K562 (cell line): ENCODE results near the gene ATXN1. TPM values are rescaled to one million over a fixed set of nuclear protein-coding genes. Genes with fewer than 3 reads are reported as not detected.

Experiments
- ATAC-seq: fragments of 200-7000 bp; cut with Tn5 transposase; 3 replicates; pipeline ENCODE4 v1.9.1; 2020; ENCODE audit warnings: moderate library complexity
- BruUV-seq: library from RNA; stranded (reverse); fragments of 400-500 nt; replicated peaks from 2 replicates; lab custom pipeline; 2021; lab: Mats Ljungman, UMichigan
- CTCF ChIA-PET: fragments of 300-600 bp; formaldehyde crosslinking; extraction: SDS; loops from one replicate; lab custom pipeline; 2021; ENCODE audit warnings: low intra/inter-chr PET ratio; lab: Yijun Ruan, JAX
- POLR2A ChIA-PET: fragments of 300-600, 350-650 bp; sonication (Branson Sonifier 250); formaldehyde crosslinking; extraction: SDS; loops from one replicate; lab custom pipeline; 2021; ENCODE audit warnings: antibody characterized with exemption, inconsistent platforms; lab: Yijun Ruan, JAX
- DNase-seq, 4 experiments: peaks; one replicate each; pipeline versions ENCODE4 v3.0.0 to v3.0.0-alpha.2; 2011 to 2018; ENCODE audit warnings: low spot score in 3 of 4, mixed read lengths in 3 of 4; ENCODE audit errors: extremely low read depth in 1 of 4
- FAIRE-seq: peaks from 2 replicates; lab custom pipeline; 2011; peaks lifted over from hg19 to GRCh38; lab: Jason Lieb, UNC
- H2AFZ ChIP-seq: 2 replicates; pipeline ENCODE4 v1.6.0; 2011; ENCODE audit warnings: low read depth, low read length, control low read depth, inconsistent platforms
- H3K27ac ChIP-seq: fragments of 200-600 bp; 3 replicates; pipeline ENCODE4 v1.8.0; 2011; ENCODE audit warnings: low read depth, mild to moderate bottlenecking, control low read depth, inconsistent platforms, low read length, moderate library complexity, mixed read lengths; ENCODE audit errors: extremely low read depth
- H3K27me3 ChIP-seq, 2 experiments: fragments of 300-600 bp in 1 of 2; 2 replicates in 1 of 2; 3 replicates in 1 of 2; pipeline versions ENCODE4 v1.6.0 to v1.8.0; 2011; ENCODE audit warnings: inconsistent platforms in 2 of 2, low read length in 2 of 2, mild to moderate bottlenecking in 1 of 2, mixed read lengths in 1 of 2, moderate library complexity in 1 of 2; ENCODE audit not compliant: control insufficient read depth in 2 of 2, insufficient read depth in 2 of 2
- H3K36me3 ChIP-seq: fragments of 300-600 bp; 3 replicates; pipeline ENCODE4 v1.8.0; 2011; ENCODE audit warnings: mild to moderate bottlenecking, low read length, inconsistent platforms; ENCODE audit not compliant: control insufficient read depth, insufficient read depth
- H3K4me1 ChIP-seq, 2 experiments: fragments of 200-600 bp in 1 of 2; replicated peaks in 1 of 2; 2 replicates in 1 of 2; 3 replicates in 1 of 2; pipeline versions ENCODE4 v1.5.1 to v1.8.0; 2011; ENCODE audit warnings: inconsistent platforms in 2 of 2, low read length in 2 of 2, mild to moderate bottlenecking in 1 of 2, mixed read lengths in 1 of 2, moderate library complexity in 1 of 2; ENCODE audit not compliant: control insufficient read depth in 2 of 2, insufficient read depth in 2 of 2
- H3K4me2 ChIP-seq: 2 replicates; pipeline ENCODE4 v1.6.1; 2011; ENCODE audit warnings: low read length, control low read depth, inconsistent platforms, mixed read lengths; ENCODE audit not compliant: insufficient read depth
- H3K4me3 ChIP-seq: fragments of 200-600 bp; sonication (generic), shearing (Covaris generic); 2 replicates; pipeline ENCODE4 v1.5.1; 2016; ENCODE audit warnings: control low read depth, inconsistent platforms
- H3K79me2 ChIP-seq: fragments of 200-600 bp; 3 replicates; pipeline ENCODE4 v1.8.0; 2011; ENCODE audit warnings: low read length, inconsistent platforms; ENCODE audit not compliant: control insufficient read depth, insufficient read depth
- H3K9ac ChIP-seq, 2 experiments: 2 replicates each; pipeline versions ENCODE4 v1.6.0 to v1.6.1; 2011; ENCODE audit warnings: low read depth in 2 of 2, low read length in 2 of 2, control low read depth in 1 of 2, inconsistent platforms in 1 of 2, mild to moderate bottlenecking in 1 of 2, mixed read lengths in 1 of 2; ENCODE audit not compliant: insufficient read depth in 1 of 2
- H3K9me1 ChIP-seq: one replicate; pipeline ENCODE4 v1.6.0; 2011; ENCODE audit warnings: inconsistent platforms, mild to moderate bottlenecking, low read length, moderate library complexity; ENCODE audit not compliant: control insufficient read depth, insufficient read depth
- H3K9me3 ChIP-seq: replicated peaks from 2 replicates; pipeline ENCODE4 v1.5.1; 2011; ENCODE audit warnings: low read depth, low read length, inconsistent platforms; ENCODE audit not compliant: control insufficient read depth, insufficient read depth
- H4K20me1 ChIP-seq: replicated peaks from 2 replicates; pipeline ENCODE4 v1.6.1; 2011; ENCODE audit warnings: low read length, inconsistent platforms, mixed read lengths; ENCODE audit not compliant: control insufficient read depth, insufficient read depth
- ARID3B ChIP-seq: fragments of 250-450 bp; sonication (Bioruptor Pico); IDR thresholded peaks from 2 replicates; pipeline ENCODE4 v1.4.0; 2020; ENCODE audit warnings: borderline replicate concordance
- CBFA2T2 ChIP-seq: fragments of 450-650 bp; conservative IDR thresholded peaks from 2 replicates; pipeline ENCODE4 v1.6.1; 2017; ENCODE audit warnings: mild to moderate bottlenecking
- PTRF ChIP-seq: fragments of 450-650 bp; IDR thresholded peaks from 2 replicates; pipeline ENCODE4 v1.6.1; 2016; ENCODE audit warnings: mild to moderate bottlenecking, missing genetic modification characterization, missing compliant biosample characterization
- ZKSCAN8 ChIP-seq: fragments of 200-800 bp; sonication (Bioruptor generic); IDR thresholded peaks from 2 replicates; pipeline ENCODE4 v1.6.1; 2016; ENCODE audit warnings: missing genetic modification characterization, missing compliant biosample characterization
- ZNF146 ChIP-seq: IDR thresholded peaks from one replicate; pipeline ENCODE4 v1.6.1; 2018; ENCODE audit warnings: missing compliant biosample characterization; ENCODE audit not compliant: unreplicated experiment
- WGBS: fragments of 100-300 bp; shearing (Covaris generic); methylation state at CpG from one replicate; pipeline ENCODE4 v1.1.6; 2016; ENCODE audit warnings: low coverage, mixed read lengths; ENCODE audit not compliant: insufficient coverage; ENCODE audit errors: missing lambda C conversion rate; 5-methylcytosine and 5-hydroxymethylcytosine counted together
- in situ Hi-C: fragments of 300-500 bp; cut with MboI; formaldehyde crosslinking; loops from 4 replicates; pipeline ENCODE4 v1.15.0; 2018; ENCODE audit warnings: inconsistent platforms, mixed read lengths
- intact Hi-C: fragments of 100-400 bp; cut with micrococcal nuclease; formaldehyde crosslinking; loops from 2 replicates; pipeline ENCODE4 v1.14.2; 2022
- polyA plus RNA-seq, 8 experiments: library from polyadenylated mRNA; depleted of rRNA in 4 of 8; stranded (reverse) in 5 of 8; unstranded in 3 of 8; fragments of >200 nt; fragmentation: Nextera tagmentation in 2 of 8; fragmentation: Illumina TruSeq in 1 of 8; extraction: Ambion mirVana in 2 of 8; extraction: Trizol in 1 of 8; gene quantifications; 2 replicates each; pipeline versions ENCODE4 v1.2.1 to v1.2.3, GENCODE V29; 2011 to 2014; ENCODE audit warnings: inconsistent platforms in 1 of 8, missing spikeins in 1 of 8
- total RNA-seq, 7 experiments: library from RNA; depleted of rRNA in 6 of 7; stranded (reverse); fragments of >200 nt in 6 of 7; fragmentation: Illumina TruSeq in 2 of 7; extraction: Trizol in 2 of 7; gene quantifications; 2 replicates each; pipeline versions ENCODE4 v1.2.1 to v1.2.3, GENCODE V29; 2011 to 2021; ENCODE audit warnings: low replicate concordance in 1 of 7
- TF ChIP-seq, protein P1 (sequence below), 2 experiments: fragments of 450-650 bp in 1 of 2; sonication (generic) in 1 of 2; formaldehyde crosslinking in 1 of 2; IDR thresholded peaks in 1 of 2; conservative IDR thresholded peaks in 1 of 2; 2 replicates each; pipeline versions ENCODE4 v1.6.1 to v1.8.1; 2016 to 2023; ENCODE audit warnings: mild to moderate bottlenecking in 2 of 2, moderate library complexity in 2 of 2, inconsistent platforms in 1 of 2, missing genetic modification reagents in 1 of 2
- TF ChIP-seq, protein P2 (sequence below): sonication (generic); formaldehyde crosslinking; IDR thresholded peaks from 2 replicates; pipeline ENCODE4 v1.8.0; 2022; ENCODE audit warnings: mild to moderate bottlenecking, missing genetic modification reagents, borderline replicate concordance

Gene ATXN1
- total and polyA plus RNA-seq, 9 of the 15 experiments (the other 6 are each of a cell fraction or from before 2014, with no cell fraction given) = under 0.01 to 1.2 (median 0.58) TPM

- Histone ChIP-seq H3K36me3 (no peaks in the 10 kb centered on the region), H3K4me2 (no peak overlapping the region), H4K20me1 (no peaks in the 10 kb centered on the region), H3K9me1 (no peaks in the 10 kb centered on the region), H2AFZ (no peak overlapping the region), H3K4me1 (peaks cover 0 to 7% of the 10 kb centered on the region in 2 experiments; a peak in 1 of 5 replicates), H3K9me3 (no peaks in the 10 kb centered on the region), H3K4me3 (no peak overlapping the region), H3K27me3 (peaks cover 39 to 61% of the 10 kb centered on the region in 2 experiments), H3K79me2 (no peaks in the 10 kb centered on the region), H3K9ac (no peak overlapping the region), H3K27ac (no peak overlapping the region)
- in situ Hi-C loops = no loop called here
- FAIRE-seq (no peak), ATAC-seq (no peak), DNase-seq (no peak)
- intact Hi-C loops = no loop called here
- ChIA-PET CTCF (no interaction called here), POLR2A (interaction anchor here (1.3 kb wide), 2 partner anchors 9 to 12 kb away, joined by 3 to 5 read pairs; no protein-coding TSS in a partner anchor)
- WGBS = 19% methylated on average over 7 of the region's 9 CpGs
- no peak for TF ChIP-seq PTRF (tag)
- TF ChIP-seq, protein P1, sequence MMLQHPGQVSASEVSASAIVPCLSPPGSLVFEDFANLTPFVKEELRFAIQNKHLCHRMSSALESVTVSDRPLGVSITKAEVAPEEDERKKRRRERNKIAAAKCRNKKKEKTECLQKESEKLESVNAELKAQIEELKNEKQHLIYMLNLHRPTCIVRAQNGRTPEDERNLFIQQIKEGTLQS (IDR thresholded peaks at IDR 0.05) = 0 out of 2 replicates have a peak, but pooled peaks have one; percentile 19
- TF ChIP-seq, protein P1 (CRISPR knock-in tag; conservative IDR thresholded peaks at IDR 0.05) = no peak
- no TSS peak for BruUV-seq
These were observed 406.0 kb downstream of the ATXN1 start for GRCh38 chr6:16355238-16355637.

GRCh38 chr6:16354692-16355091 lies 406.6 kb downstream of the ATXN1 start:
- Histone ChIP-seq H2AFZ (no peak overlapping the region), H3K9ac (no peak overlapping the region), H3K4me2 (no peak overlapping the region), H3K9me3 (no peaks in the 10 kb centered on the region), H3K79me2 (no peaks in the 10 kb centered on the region), H3K36me3 (no peaks in the 10 kb centered on the region), H3K4me3 (no peak overlapping the region), H3K4me1 (peaks cover 0 to 7% of the 10 kb centered on the region in 2 experiments; a peak in 1 of 5 replicates), H3K27me3 (peaks cover 39 to 61% of the 10 kb centered on the region in 2 experiments), H3K27ac (no peak overlapping the region), H4K20me1 (no peaks in the 10 kb centered on the region), H3K9me1 (no peaks in the 10 kb centered on the region)
- intact Hi-C loops (no loop called here), in situ Hi-C loops (no loop called here)
- ChIA-PET POLR2A (interaction anchor here (0.6 to 1.3 kb wide), 2 partner anchors 8 to 18 kb away, joined by 3 read pairs; no protein-coding TSS in a partner anchor), CTCF (no interaction called here)
- WGBS = 15% methylated on average over 1 of the region's 1 CpG
- no TSS peak for BruUV-seq
- ATAC-seq = no peak
- no peak for DNase-seq
- FAIRE-seq = no peak
- TF ChIP-seq, protein P2, sequence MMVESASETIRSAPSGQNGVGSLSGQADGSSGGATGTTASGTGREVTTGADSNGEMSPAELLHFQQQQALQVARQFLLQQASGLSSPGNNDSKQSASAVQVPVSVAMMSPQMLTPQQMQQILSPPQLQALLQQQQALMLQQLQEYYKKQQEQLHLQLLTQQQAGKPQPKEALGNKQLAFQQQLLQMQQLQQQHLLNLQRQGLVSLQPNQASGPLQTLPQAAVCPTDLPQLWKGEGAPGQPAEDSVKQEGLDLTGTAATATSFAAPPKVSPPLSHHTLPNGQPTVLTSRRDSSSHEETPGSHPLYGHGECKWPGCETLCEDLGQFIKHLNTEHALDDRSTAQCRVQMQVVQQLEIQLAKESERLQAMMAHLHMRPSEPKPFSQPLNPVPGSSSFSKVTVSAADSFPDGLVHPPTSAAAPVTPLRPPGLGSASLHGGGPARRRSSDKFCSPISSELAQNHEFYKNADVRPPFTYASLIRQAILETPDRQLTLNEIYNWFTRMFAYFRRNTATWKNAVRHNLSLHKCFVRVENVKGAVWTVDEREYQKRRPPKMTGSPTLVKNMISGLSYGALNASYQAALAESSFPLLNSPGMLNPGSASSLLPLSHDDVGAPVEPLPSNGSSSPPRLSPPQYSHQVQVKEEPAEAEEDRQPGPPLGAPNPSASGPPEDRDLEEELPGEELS (CRISPR knock-in tag) = no peak
- no peak for TF ChIP-seq ARID3B (CRISPR knock-in tag)
- no peak for TF ChIP-seq ZKSCAN8 (CRISPR knock-in tag)
- no peak for TF ChIP-seq ZNF146 (CRISPR knock-in tag)
- TF ChIP-seq CBFA2T2 = no peak
